Upper lobe of left lung (tissue), 4 donors: Measurements from ENCODE around the gene MDM2.

Experiments used
- POLR2A ChIP-seq, 4 donors: fragments of 450-650 bp; IDR thresholded peaks; one replicate each; pipeline ENCODE4 v1.5.1; 2016 to 2017; ENCODE audit warnings: antibody characterized with exemption in 4 of 4, mild to moderate bottlenecking in 2 of 4
- POLR2AphosphoS5 ChIP-seq, 2 donors: sonication (generic); formaldehyde crosslinking; IDR thresholded peaks; one replicate each; pipeline ENCODE4 v1.5.1; 2017; ENCODE audit warnings: antibody characterized with exemption in 2 of 2

DNA sequence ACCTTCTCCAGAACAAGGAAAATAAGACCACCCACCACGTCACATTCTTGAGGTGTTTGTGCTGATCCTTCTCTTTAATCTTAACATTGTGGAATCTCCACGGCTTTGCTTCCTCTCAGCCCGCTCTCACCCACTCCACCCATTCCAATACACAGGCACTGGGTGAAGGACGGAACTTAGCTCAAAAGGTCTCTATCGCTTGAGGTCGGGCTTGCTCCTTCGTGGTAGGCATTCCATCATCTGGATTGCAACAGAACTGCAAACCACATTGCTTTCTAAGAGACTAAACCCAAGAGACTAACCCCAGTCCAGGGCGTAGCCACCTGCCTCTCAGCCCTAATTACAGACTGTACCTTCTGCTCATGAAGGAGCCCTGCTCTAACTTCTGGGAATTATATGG is 24.0 kb upstream of the MDM2 start:
- TF ChIP-seq POLR2A (IDR thresholded peaks at IDR 0.05) (peak in 1 of 4 donors; percentile 54), POLR2AphosphoS5 (IDR thresholded peaks at IDR 0.05) (peak; percentile 20 to 52)
